Measurements from ENCODE around the gene ZNF830.

Gene ZNF830

DNA sequence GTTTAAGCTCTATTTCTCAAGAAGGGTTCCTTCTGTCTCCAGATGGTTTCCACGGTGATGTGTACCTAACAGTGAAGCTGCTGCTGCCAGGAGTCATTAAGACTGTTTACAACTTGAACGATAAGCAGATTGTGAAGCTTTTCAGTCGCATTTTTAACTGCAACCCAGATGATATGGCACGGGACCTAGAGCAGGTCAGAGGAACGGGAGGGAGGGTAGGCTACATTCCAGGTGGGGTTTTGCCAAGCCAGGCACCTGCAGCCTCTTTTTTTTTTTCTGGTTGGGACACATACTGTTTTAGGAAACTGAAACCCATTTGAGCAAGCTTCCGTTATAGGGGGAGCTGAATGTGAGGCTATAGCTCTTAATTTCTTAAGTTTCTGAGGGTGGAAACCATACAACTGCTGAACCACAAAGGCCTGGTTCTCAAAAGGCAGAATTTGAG, 29.6 kb downstream of the ZNF830 start:
- H4K8ac ChIP-seq (ENCODE audit: low read length) = no peak overlapping the region
- no peak overlapping the region for H3K14ac ChIP-seq (ENCODE audit: low read length in 2 of 2)
- no peak overlapping the region for H2AK5ac ChIP-seq (ENCODE audit: low read length, severe bottlenecking)
- no peak overlapping the region for H3K9ac ChIP-seq (ENCODE audit: low read length)
- peak; percentile 86 for DNase-seq
- WGBS = 59% methylated on average over 6 of the region's 6 CpGs
- no peak overlapping the region for H3K18ac ChIP-seq (ENCODE audit: low read depth in 1 of 2, low read length in 2 of 2)
- H3K4me2 ChIP-seq (ENCODE audit: low read length, poor library complexity, severe bottlenecking) = no peak overlapping the region
- H3K27ac ChIP-seq (ENCODE audit: low read length, poor library complexity, severe bottlenecking) = no peak overlapping the region
- H3K36me3 ChIP-seq (ENCODE audit: control insufficient read depth in 1 of 2, insufficient read depth in 2 of 2, low read depth in 1 of 2, low read length in 2 of 2) = peaks cover 37 to 77% of the 10 kb centered on the region in 2 experiments
- no peak overlapping the region for H2BK5ac ChIP-seq (ENCODE audit: low read depth, low read length, poor library complexity, severe bottlenecking)
- H4K91ac ChIP-seq (ENCODE audit: low read length) = no peak overlapping the region
- no peak overlapping the region for H2AFZ ChIP-seq (ENCODE audit: low read depth, low read length)
- peaks cover 8% of the 10 kb centered on the region for H3K79me1 ChIP-seq (replicated peaks; ENCODE audit: low read length, poor library complexity, severe bottlenecking)
- no peak overlapping the region for H3K23ac ChIP-seq (ENCODE audit: low read length in 2 of 2)
- H2BK120ac ChIP-seq (ENCODE audit: low read depth, low read length) = no peak overlapping the region
- H2BK15ac ChIP-seq (ENCODE audit: low read depth, poor library complexity, severe bottlenecking) = no peak overlapping the region
- H3K9me3 ChIP-seq (ENCODE audit: control insufficient read depth, low read length) = no peaks in the 10 kb centered on the region
- H3K27me3 ChIP-seq (ENCODE audit: control insufficient read depth in 1 of 2, insufficient read depth in 1 of 2, low read length in 2 of 2) = no peaks in the 10 kb centered on the region
- H3K4me3 ChIP-seq (ENCODE audit: insufficient read depth in 1 of 2, low read depth in 1 of 2, low read length in 2 of 2) = no peak overlapping the region
- no peaks in the 10 kb centered on the region for H3K4me1 ChIP-seq (ENCODE audit: control insufficient read depth, insufficient read depth, low read depth, low read length)
- H3K4ac ChIP-seq (ENCODE audit: low read depth in 1 of 2, low read length in 2 of 2) = no peak overlapping the region
- no peak overlapping the region for H2BK12ac ChIP-seq (ENCODE audit: low read length in 2 of 2)

DNA sequence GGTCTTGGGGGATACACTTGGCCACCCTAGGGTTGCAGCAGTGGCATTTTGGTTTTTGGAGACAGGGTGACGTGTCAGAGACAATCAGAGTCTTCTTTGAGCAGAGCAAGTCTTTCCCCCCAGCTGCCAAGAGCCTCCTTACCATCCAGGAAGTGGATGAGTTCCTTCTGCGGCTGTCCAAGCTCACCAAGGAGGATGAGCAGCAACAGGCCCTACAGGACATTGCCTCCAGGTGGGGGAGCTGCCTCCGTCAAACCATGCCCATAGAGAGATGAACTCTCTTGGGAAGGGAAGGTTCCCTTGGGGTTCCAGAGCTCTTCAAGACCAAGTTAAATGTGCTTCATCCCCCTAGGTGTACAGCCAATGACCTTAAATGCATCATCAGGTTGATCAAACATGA, 30.3 kb downstream of the ZNF830 start:
- H3K4me3 ChIP-seq (ENCODE audit: insufficient read depth in 1 of 2, low read depth in 1 of 2, low read length in 2 of 2) = no peak overlapping the region
- H3K9ac ChIP-seq (ENCODE audit: low read length) = no peak overlapping the region
- H3K14ac ChIP-seq (ENCODE audit: low read length in 2 of 2) = no peak overlapping the region
- no peak overlapping the region for H2BK120ac ChIP-seq (ENCODE audit: low read depth, low read length)
- peaks cover 39 to 76% of the 10 kb centered on the region in 2 experiments for H3K36me3 ChIP-seq (ENCODE audit: control insufficient read depth in 1 of 2, insufficient read depth in 2 of 2, low read depth in 1 of 2, low read length in 2 of 2)
- H2AFZ ChIP-seq (ENCODE audit: low read depth, low read length) = no peak overlapping the region
- no peak overlapping the region for H2BK5ac ChIP-seq (ENCODE audit: low read depth, low read length, poor library complexity, severe bottlenecking)
- no peak for DNase-seq
- H3K79me1 ChIP-seq (replicated peaks; ENCODE audit: low read length, poor library complexity, severe bottlenecking) = peaks cover 9% of the 10 kb centered on the region
- no peaks in the 10 kb centered on the region for H3K9me3 ChIP-seq (ENCODE audit: control insufficient read depth, low read length)
- no peak overlapping the region for H2BK12ac ChIP-seq (ENCODE audit: low read length in 2 of 2)
- H3K4ac ChIP-seq (ENCODE audit: low read depth in 1 of 2, low read length in 2 of 2) = no peak overlapping the region
- no peak overlapping the region for H4K8ac ChIP-seq (ENCODE audit: low read length)
- 100% methylated on average over 3 of the region's 3 CpGs for WGBS
- no peaks in the 10 kb centered on the region for H3K27me3 ChIP-seq (ENCODE audit: control insufficient read depth in 1 of 2, insufficient read depth in 1 of 2, low read length in 2 of 2)
- no peak overlapping the region for H4K91ac ChIP-seq (ENCODE audit: low read length)
- H3K23ac ChIP-seq (ENCODE audit: low read length in 2 of 2) = no peak overlapping the region
- H3K4me2 ChIP-seq (ENCODE audit: low read length, poor library complexity, severe bottlenecking) = no peak overlapping the region
- no peak overlapping the region for H2AK5ac ChIP-seq (ENCODE audit: low read length, severe bottlenecking)
- H3K27ac ChIP-seq (ENCODE audit: low read length, poor library complexity, severe bottlenecking) = no peak overlapping the region
- no peak overlapping the region for H2BK15ac ChIP-seq (ENCODE audit: low read depth, poor library complexity, severe bottlenecking)
- H3K4me1 ChIP-seq (ENCODE audit: control insufficient read depth, insufficient read depth, low read depth, low read length) = no peaks in the 10 kb centered on the region
- no peak overlapping the region for H3K18ac ChIP-seq (ENCODE audit: low read depth in 1 of 2, low read length in 2 of 2)

DNA sequence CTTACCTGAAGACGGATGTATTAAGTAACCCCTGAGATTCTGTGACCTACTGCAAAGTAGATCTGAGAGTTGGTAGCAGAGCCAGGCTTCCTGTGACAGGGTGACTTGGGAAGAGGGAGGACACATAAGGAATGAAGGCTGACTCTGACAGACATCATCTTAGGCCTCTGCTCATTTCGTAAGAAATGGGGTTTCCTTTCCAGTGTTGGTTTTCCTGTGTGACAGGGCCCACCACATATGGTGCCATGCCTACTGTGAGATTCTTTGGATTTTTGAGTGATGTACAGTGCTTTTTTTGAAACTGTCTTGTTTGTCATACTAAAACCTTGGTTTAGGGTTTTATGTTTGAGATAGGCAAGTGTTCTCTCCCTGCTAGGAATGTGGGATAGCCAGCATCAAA, 31.7 kb downstream of the ZNF830 start:
- H2AK5ac ChIP-seq (ENCODE audit: low read length, severe bottlenecking) = no peak overlapping the region
- 91% methylated on average over 2 of the region's 2 CpGs for WGBS

DNA sequence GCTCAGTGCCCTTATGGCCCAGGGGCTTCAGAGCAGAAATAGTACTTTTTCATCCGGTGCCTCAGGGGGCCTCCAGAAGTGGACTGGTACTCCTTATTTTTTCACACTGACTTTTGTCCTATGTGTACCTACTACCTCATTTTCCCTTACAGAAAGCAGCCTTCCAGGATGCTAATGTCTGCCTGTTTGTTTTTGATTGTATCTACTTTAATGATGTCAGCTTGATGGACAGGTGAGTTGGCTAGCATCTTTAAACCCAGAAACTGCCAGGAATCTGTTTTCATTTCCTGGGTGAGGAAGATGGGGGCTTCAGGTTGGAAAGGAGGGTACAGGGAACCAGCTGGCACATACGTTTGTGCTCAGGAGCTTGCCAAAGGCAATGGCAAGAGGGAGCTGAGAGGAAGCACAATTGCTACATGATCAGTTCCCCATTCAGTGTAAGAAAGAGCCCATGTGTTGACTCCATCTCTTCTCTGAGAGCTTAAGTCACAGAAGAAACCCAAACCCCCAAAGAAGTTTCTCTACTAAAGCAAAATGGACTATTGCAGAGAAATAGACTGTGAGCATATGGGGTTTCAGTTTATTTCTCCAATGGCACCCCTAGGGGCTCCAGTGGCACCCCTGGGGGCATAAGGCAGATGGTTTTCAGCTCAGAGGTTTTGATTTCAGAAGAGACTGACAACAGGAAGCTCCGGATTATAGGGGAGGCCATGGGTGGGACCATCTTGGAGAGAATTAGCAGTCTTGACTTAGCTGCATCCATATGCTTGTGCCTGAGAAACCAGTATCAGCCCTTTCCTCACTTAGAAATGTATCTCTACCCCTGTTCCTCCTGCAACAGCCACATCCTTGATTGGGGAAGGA, 35.3 kb downstream of the ZNF830 start:
- no peak overlapping the region for H3K4me3 ChIP-seq (ENCODE audit: insufficient read depth in 1 of 2, low read depth in 1 of 2, low read length in 2 of 2)
- H3K79me1 ChIP-seq (replicated peaks; ENCODE audit: low read length, poor library complexity, severe bottlenecking) = peaks cover 16% of the 10 kb centered on the region
- H3K4me1 ChIP-seq (ENCODE audit: control insufficient read depth, insufficient read depth, low read depth, low read length) = peaks cover 13% of the 10 kb centered on the region
- H3K27ac ChIP-seq (ENCODE audit: low read length, poor library complexity, severe bottlenecking) = peak overlapping the region; percentile 17
- no peak overlapping the region for H4K91ac ChIP-seq (ENCODE audit: low read length)
- no peak for DNase-seq
- no peaks in the 10 kb centered on the region for H3K27me3 ChIP-seq (ENCODE audit: control insufficient read depth in 1 of 2, insufficient read depth in 1 of 2, low read length in 2 of 2)
- no peak overlapping the region for H2BK12ac ChIP-seq (ENCODE audit: low read length in 2 of 2)
- H3K9ac ChIP-seq (ENCODE audit: low read length) = no peak overlapping the region
- no peak overlapping the region for H2BK5ac ChIP-seq (ENCODE audit: low read depth, low read length, poor library complexity, severe bottlenecking)
- H3K14ac ChIP-seq (ENCODE audit: low read length in 2 of 2) = no peak overlapping the region
- H3K4me2 ChIP-seq (ENCODE audit: low read length, poor library complexity, severe bottlenecking) = no peak overlapping the region
- no peaks in the 10 kb centered on the region for H3K9me3 ChIP-seq (ENCODE audit: control insufficient read depth, low read length)
- no peak overlapping the region for H3K4ac ChIP-seq (ENCODE audit: low read depth in 1 of 2, low read length in 2 of 2)
- no peak overlapping the region for H2BK120ac ChIP-seq (ENCODE audit: low read depth, low read length)
- H2AFZ ChIP-seq (ENCODE audit: low read depth, low read length) = no peak overlapping the region
- H3K23ac ChIP-seq (ENCODE audit: low read length in 2 of 2) = no peak overlapping the region
- H3K36me3 ChIP-seq (ENCODE audit: control insufficient read depth in 1 of 2, insufficient read depth in 2 of 2, low read depth in 1 of 2, low read length in 2 of 2) = peaks cover 43 to 61% of the 10 kb centered on the region in 2 experiments
- no peak overlapping the region for H2AK5ac ChIP-seq (ENCODE audit: low read length, severe bottlenecking)
- H2BK15ac ChIP-seq (ENCODE audit: low read depth, poor library complexity, severe bottlenecking) = no peak overlapping the region
- 87% methylated on average over 3 of the region's 3 CpGs for WGBS
- no peak overlapping the region for H4K8ac ChIP-seq (ENCODE audit: low read length)
- H3K18ac ChIP-seq (ENCODE audit: low read depth in 1 of 2, low read length in 2 of 2) = no peak overlapping the region

More for the DNA sequence above, 31.7 kb downstream of the ZNF830 start:
- peaks cover 7% of the 10 kb centered on the region for H3K79me1 ChIP-seq (replicated peaks; ENCODE audit: low read length, poor library complexity, severe bottlenecking)
- H4K91ac ChIP-seq (ENCODE audit: low read length) = no peak overlapping the region
- no peak overlapping the region for H3K4me3 ChIP-seq (ENCODE audit: insufficient read depth in 1 of 2, low read depth in 1 of 2, low read length in 2 of 2)
- H3K9ac ChIP-seq (ENCODE audit: low read length) = no peak overlapping the region
- no peak overlapping the region for H3K4me2 ChIP-seq (ENCODE audit: low read length, poor library complexity, severe bottlenecking)
- no peaks in the 10 kb centered on the region for H3K9me3 ChIP-seq (ENCODE audit: control insufficient read depth, low read length)
- H3K27ac ChIP-seq (ENCODE audit: low read length, poor library complexity, severe bottlenecking) = no peak overlapping the region
- H3K14ac ChIP-seq (ENCODE audit: low read length in 2 of 2) = no peak overlapping the region
- no peak overlapping the region for H2BK5ac ChIP-seq (ENCODE audit: low read depth, low read length, poor library complexity, severe bottlenecking)
- H3K18ac ChIP-seq (ENCODE audit: low read depth in 1 of 2, low read length in 2 of 2) = no peak overlapping the region
- no peak overlapping the region for H2AFZ ChIP-seq (ENCODE audit: low read depth, low read length)
- H3K27me3 ChIP-seq (ENCODE audit: control insufficient read depth in 1 of 2, insufficient read depth in 1 of 2, low read length in 2 of 2) = no peaks in the 10 kb centered on the region
- H3K4me1 ChIP-seq (ENCODE audit: control insufficient read depth, insufficient read depth, low read depth, low read length) = peaks cover 3% of the 10 kb centered on the region
- no peak overlapping the region for H3K23ac ChIP-seq (ENCODE audit: low read length in 2 of 2)
- peaks cover 40 to 70% of the 10 kb centered on the region in 2 experiments for H3K36me3 ChIP-seq (ENCODE audit: control insufficient read depth in 1 of 2, insufficient read depth in 2 of 2, low read depth in 1 of 2, low read length in 2 of 2)
- no peak overlapping the region for H2BK15ac ChIP-seq (ENCODE audit: low read depth, poor library complexity, severe bottlenecking)
- no peak for DNase-seq
- no peak overlapping the region for H3K4ac ChIP-seq (ENCODE audit: low read depth in 1 of 2, low read length in 2 of 2)
- no peak overlapping the region for H2BK120ac ChIP-seq (ENCODE audit: low read depth, low read length)
- H4K8ac ChIP-seq (ENCODE audit: low read length) = no peak overlapping the region
- no peak overlapping the region for H2BK12ac ChIP-seq (ENCODE audit: low read length in 2 of 2)

Data from mesenchymal stem cell (in vitro differentiated cells and primary cell).